ENCODE data around the gene MYPN. TPM values are rescaled to one million over a fixed set of nuclear protein-coding genes. Genes with fewer than 3 reads are reported as not detected.

Gene MYPN
- total RNA-seq, 8 experiments from 2014 or later: 0.09 to 0.28 (median 0.13) TPM; not detected in 3

DNA sequence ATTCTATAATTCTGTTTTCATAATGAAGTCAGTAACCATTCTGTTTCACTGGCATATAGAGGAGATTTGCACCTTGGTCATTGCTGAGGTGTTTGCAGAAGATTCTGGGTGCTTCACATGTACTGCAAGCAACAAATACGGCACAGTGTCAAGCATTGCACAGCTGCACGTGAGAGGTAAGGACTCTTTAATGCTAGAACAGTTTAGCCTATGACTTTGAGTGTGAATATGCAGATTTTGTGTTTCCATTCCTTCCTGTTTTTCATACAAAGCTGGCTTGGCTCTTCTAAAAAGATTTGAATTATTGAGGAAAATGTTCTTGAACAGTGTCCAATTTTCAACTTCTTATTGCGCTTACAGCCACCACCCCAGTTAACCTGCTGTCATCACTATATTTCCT is 56.4 kb downstream of the MYPN start:
- ATAC-seq (replicated peaks in 6 of 8): peak in 3 of 8 experiments; percentile 77 to 80 (median 79)
- Histone ChIP-seq H3K27ac (no peak overlapping the region), H3K4me1 (replicated peaks in 1 of 2) (no peaks in the 10 kb centered on the region), H3K4me3 (no peak overlapping the region)
- WGBS, 10 experiments: 0 to 100% (median 83%) methylated on average over 1 to 3 of the region's 3 CpGs
- in situ Hi-C loops (cut with MboI; ENCODE audit: low pct_unique_long_range_greater_than_20kb in 2 of 9, low sequenced_read_pairs in 9 of 9, unreplicated experiment in 9 of 9): loop anchor here in 2 of 9 experiments (25.0 kb wide), 1 partner anchor 303 kb away; no protein-coding TSS in a partner anchor

DNA sequence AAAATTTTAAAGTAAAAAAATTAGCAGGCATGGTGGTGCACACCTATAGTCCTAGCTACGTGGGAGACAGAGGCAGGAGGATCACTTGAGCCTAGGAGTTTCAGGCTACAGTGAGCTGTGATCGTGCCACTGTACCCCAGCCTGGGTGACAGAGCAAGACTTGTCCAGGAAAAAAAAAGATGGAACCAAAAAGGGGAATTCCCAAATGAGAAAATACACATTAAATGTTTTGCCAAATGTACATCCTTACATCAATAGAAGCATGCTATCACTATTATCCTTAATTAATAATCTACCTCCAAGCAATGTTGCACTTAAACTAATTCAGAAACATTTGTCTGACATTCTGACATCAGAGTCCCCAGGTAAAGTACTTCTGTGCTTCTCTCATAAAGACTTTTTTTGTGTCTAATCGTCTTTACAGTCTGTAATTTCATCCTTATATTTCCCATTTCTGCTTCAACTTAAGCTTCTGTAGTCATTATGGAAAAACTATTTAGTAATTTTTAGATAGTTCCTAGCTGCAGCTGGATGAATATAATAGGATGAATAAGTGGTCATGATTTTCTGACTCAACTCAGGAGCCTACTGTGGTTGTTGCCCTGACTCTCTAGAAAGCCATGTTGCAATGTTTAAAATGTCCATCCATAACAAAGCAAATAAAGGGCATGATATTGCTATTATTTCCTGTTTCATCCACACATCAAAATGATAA is 57.7 kb downstream of the MYPN start:
- Histone ChIP-seq H3K27ac (no peak overlapping the region), H3K4me1 (replicated peaks in 1 of 2) (no peaks in the 10 kb centered on the region), H3K4me3 (no peak overlapping the region)
- in situ Hi-C loops (cut with MboI; ENCODE audit: low pct_unique_long_range_greater_than_20kb in 2 of 9, low sequenced_read_pairs in 9 of 9, unreplicated experiment in 9 of 9): loop anchor here in 2 of 9 experiments (25.0 kb wide), 1 partner anchor 305 kb away; no protein-coding TSS in a partner anchor
- no peak for ATAC-seq (replicated peaks in 6 of 8)
- 50 to 96% (median 75%) methylated on average over 1 to 3 of the region's 3 CpGs; no CpG with 5 or more reads in 1 of the 10 experiments for WGBS, 10 experiments

DNA sequence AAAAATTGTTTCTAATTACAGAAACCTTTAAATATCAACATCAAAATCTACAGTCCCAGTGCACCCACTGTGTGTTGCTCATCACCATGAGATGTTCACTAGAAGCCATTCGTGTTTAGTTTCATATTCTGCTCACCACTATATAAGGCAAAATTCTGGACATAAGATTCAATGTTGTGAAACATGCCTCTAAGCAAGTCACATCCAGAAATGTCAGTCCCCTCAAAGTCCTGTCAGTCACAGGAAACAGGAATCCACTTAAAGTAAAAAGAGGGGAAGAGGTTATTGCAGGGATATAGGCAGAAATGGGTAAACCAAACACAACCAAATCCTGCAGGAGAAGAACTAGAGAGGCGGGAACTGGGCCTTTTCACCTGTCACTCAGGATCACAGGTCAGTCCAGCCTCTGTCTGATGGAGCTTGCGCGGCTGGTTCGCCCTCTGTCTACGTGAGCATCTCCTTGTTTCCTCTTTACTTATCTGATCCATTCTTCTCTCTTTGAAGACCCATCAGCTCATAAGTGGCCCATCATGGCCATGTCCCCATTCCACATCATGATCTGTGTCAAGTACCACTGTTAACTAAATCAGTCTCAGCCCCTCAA is 58.4 kb downstream of the MYPN start:
- 72 to 100% (median 94%) methylated on average over 2 to 6 of the region's 6 CpGs; no CpG with 5 or more reads in 2 of the 10 experiments for WGBS, 10 experiments
- no peak overlapping the region for H3K4me3 ChIP-seq
- in situ Hi-C loops (cut with MboI; ENCODE audit: low pct_unique_long_range_greater_than_20kb in 2 of 9, low sequenced_read_pairs in 9 of 9, unreplicated experiment in 9 of 9): loop anchor here in 2 of 9 experiments (25.0 kb wide), 1 partner anchor 305 kb away; no protein-coding TSS in a partner anchor
- ATAC-seq (replicated peaks in 6 of 8): no peak
- H3K4me1 ChIP-seq (replicated peaks in 1 of 2): no peaks in the 10 kb centered on the region
- H3K27ac ChIP-seq: no peak overlapping the region

DNA sequence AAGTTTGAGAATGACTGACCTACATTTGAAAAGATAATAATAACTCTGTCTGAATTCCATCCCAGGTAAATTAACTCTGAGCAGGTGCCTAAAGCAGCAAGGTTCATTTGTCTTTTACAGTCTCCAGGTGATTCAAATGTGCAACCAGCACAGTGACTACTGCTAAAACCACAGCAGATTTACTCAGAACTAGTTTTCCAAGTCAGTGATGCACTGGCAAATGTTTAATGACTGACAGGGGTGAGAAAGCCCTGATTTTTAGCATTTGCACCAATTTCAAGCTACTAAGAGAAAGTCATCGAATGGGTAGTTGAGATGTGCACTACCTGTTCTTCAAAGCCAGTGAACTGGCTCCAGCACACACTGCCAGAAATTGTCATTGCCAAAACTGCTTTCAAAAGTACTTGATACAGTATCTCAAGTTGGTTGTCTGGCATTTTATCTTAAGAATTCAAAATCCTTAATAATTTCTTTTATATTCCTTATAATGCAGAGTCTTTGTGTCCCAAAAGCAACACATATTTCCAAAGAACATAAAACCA is 62.3 kb downstream of the MYPN start:
- Histone ChIP-seq H3K4me3 (no peak overlapping the region), H3K4me1 (replicated peaks in 1 of 2) (no peaks in the 10 kb centered on the region), H3K27ac (no peak overlapping the region)
- 40 to 100% (median 100%) methylated on average over 1 of the region's 1 CpG; no CpG with 5 or more reads in 5 of the 10 experiments for WGBS, 10 experiments
- ATAC-seq (replicated peaks in 6 of 8): no peak
- in situ Hi-C loops (cut with MboI; ENCODE audit: low pct_unique_long_range_greater_than_20kb in 2 of 9, low sequenced_read_pairs in 9 of 9, unreplicated experiment in 9 of 9): loop anchor here in 2 of 9 experiments (25.0 kb wide), 1 partner anchor 309 kb away; no protein-coding TSS in a partner anchor

DNA sequence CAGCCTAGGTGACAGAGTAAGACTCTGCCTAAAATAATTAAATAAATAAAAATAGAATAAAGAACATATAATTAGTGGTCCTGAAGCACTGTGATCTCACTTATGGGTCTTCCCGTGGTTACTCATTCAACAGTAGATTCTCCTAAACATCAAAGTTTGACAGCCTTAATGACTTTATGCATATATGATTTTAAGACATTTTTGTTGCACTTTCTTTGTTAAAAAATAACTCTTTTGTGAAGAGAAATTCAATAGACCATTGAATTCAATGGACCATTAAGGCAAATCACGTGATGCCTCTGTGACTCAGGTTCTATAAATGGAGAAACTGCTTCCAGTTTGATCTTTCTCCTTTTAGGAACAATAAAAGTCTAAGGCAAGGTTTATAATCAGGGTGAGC is 63.0 kb downstream of the MYPN start:
- no peaks in the 10 kb centered on the region for H3K4me1 ChIP-seq (replicated peaks in 1 of 2)
- no peak for ATAC-seq (replicated peaks in 6 of 8)
- H3K4me3 ChIP-seq: no peak overlapping the region
- WGBS, 10 experiments: 25 to 100% (median 86%) methylated on average over 1 to 2 of the region's 2 CpGs
- no peak overlapping the region for H3K27ac ChIP-seq
- in situ Hi-C loops (cut with MboI; ENCODE audit: low pct_unique_long_range_greater_than_20kb in 2 of 9, low sequenced_read_pairs in 9 of 9, unreplicated experiment in 9 of 9): loop anchor here in 2 of 9 experiments (25.0 kb wide), 1 partner anchor 310 kb away; no protein-coding TSS in a partner anchor

GRCh38 chr10:68175949-68176348 is 66.7 kb downstream of the MYPN start:
- in situ Hi-C loops (cut with MboI; ENCODE audit: low pct_unique_long_range_greater_than_20kb in 2 of 9, low sequenced_read_pairs in 9 of 9, unreplicated experiment in 9 of 9): loop anchor here in 1 of 9 experiments (25.0 kb wide), 1 partner anchor 89 kb away; the partner anchor contains the start of gene HERC4
- Histone ChIP-seq H3K27ac (no peak overlapping the region), H3K4me1 (replicated peaks in 1 of 2) (no peaks in the 10 kb centered on the region), H3K4me3 (no peak overlapping the region)
- no peak for ATAC-seq (replicated peaks in 6 of 8)
- WGBS, 10 experiments: 14 to 100% (median 75%) methylated on average over 1 of the region's 1 CpG; no CpG with 5 or more reads in 2 of the 10 experiments

DNA sequence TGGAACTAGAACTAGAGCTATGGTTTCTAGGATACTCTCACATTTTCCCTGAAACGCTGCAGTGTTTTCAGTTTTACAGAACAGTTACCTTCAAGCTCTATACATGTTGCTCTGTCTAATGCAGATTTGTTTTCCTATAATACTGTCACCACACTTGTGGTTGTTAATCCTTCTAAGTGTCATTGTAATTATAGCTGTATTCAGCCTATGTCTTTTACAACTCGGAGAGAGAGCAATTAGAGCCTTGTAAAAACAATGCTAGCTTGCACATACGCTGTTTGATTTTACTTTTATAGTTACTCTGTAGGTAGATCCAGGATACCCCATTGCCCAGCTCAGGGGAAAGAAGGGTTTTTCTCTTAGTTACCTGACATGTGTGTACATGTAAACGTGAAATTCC is 67.5 kb downstream of the MYPN start:
- no peaks in the 10 kb centered on the region for H3K4me1 ChIP-seq (replicated peaks in 1 of 2)
- WGBS, 10 experiments: 50 to 100% (median 64%) methylated on average over 1 to 4 of the region's 4 CpGs; no CpG with 5 or more reads in 1 of the 10 experiments
- H3K4me3 ChIP-seq: no peak overlapping the region
- in situ Hi-C loops (cut with MboI; ENCODE audit: low pct_unique_long_range_greater_than_20kb in 2 of 9, low sequenced_read_pairs in 9 of 9, unreplicated experiment in 9 of 9): loop anchor here in 1 of 9 experiments (25.0 kb wide), 1 partner anchor 89 kb away; the partner anchor contains the start of gene HERC4
- no peak for ATAC-seq (replicated peaks in 6 of 8)
- H3K27ac ChIP-seq: no peak overlapping the region

DNA sequence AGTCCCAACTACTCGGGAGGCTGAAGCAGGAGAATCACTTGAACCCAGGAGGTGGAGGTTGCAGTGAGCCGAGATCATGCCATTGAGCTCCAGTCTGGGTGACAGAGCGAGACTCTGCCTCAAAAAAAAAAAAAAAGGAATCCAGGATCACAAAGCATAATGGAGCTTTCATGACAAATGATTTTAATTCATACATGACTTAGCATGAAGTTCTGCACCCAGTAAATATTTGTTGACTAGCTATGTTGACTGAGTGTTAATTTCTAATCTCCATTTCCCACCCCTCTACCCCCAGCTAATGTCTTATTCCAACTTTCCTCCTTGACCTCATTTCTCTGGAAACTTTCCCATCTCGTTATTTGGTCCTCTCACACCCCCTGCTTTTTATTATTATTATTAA is 69.3 kb downstream of the MYPN start:
- ATAC-seq (replicated peaks in 6 of 8): no peak
- no peak overlapping the region for H3K4me3 ChIP-seq
- no peaks in the 10 kb centered on the region for H3K4me1 ChIP-seq (replicated peaks in 1 of 2)
- 45 to 92% (median 67%) methylated on average over 1 to 4 of the region's 4 CpGs; no CpG with 5 or more reads in 1 of the 10 experiments for WGBS, 10 experiments
- H3K27ac ChIP-seq: no peak overlapping the region
- in situ Hi-C loops (cut with MboI; ENCODE audit: low pct_unique_long_range_greater_than_20kb in 2 of 9, low sequenced_read_pairs in 9 of 9, unreplicated experiment in 9 of 9): loop anchor here in 1 of 9 experiments (25.0 kb wide), 1 partner anchor 91 kb away; the partner anchor contains the start of gene HERC4

DNA sequence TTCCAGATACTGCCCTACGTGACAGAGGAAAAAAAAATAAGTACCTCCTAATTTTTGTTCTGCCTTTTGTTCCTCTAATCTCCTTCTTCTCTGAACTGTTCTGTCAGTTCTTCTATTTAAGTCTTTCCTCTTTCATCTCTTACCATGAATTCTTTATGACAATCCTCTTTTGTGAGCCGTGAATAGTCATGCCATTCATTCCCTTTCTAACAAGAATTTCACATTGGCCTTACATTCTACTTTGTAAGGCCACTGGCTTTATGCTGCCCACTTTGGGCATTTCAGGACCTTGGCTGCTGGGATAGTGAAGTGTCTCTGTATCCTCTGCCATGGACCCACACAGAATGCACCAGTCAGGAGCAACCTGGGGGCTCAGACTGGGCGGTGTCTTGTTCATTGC is 69.7 kb downstream of the MYPN start:
- ATAC-seq (replicated peaks in 6 of 8): no peak
- in situ Hi-C loops (cut with MboI; ENCODE audit: low pct_unique_long_range_greater_than_20kb in 2 of 9, low sequenced_read_pairs in 9 of 9, unreplicated experiment in 9 of 9): loop anchor here in 1 of 9 experiments (25.0 kb wide), 1 partner anchor 92 kb away; the partner anchor contains the start of gene HERC4
- no peaks in the 10 kb centered on the region for H3K4me1 ChIP-seq (replicated peaks in 1 of 2)
- no peak overlapping the region for H3K4me3 ChIP-seq
- WGBS, 10 experiments: 35 to 87% (median 79%) methylated on average over 1 to 3 of the region's 3 CpGs; no CpG with 5 or more reads in 1 of the 10 experiments
- no peak overlapping the region for H3K27ac ChIP-seq

- H3K27ac ChIP-seq: no peak overlapping the region
- in situ Hi-C loops (cut with MboI; ENCODE audit: low pct_unique_long_range_greater_than_20kb in 2 of 9, low sequenced_read_pairs in 9 of 9, unreplicated experiment in 9 of 9): loop anchor here in 1 of 9 experiments (25.0 kb wide), 1 partner anchor 93 kb away; the partner anchor contains the start of gene HERC4
- ATAC-seq (replicated peaks in 6 of 8): no peak
- H3K4me1 ChIP-seq (replicated peaks in 1 of 2): peaks cover 0 to 3% of the 10 kb centered on the region in 2 donors
- no peak overlapping the region for H3K4me3 ChIP-seq
- WGBS, 10 experiments: 80 to 100% (median 100%) methylated on average over 1 to 3 of the region's 3 CpGs; no CpG with 5 or more reads in 2 of the 10 experiments
Measured at GRCh38 chr10:68180490-68180889, 71.2 kb downstream of the MYPN start.

DNA sequence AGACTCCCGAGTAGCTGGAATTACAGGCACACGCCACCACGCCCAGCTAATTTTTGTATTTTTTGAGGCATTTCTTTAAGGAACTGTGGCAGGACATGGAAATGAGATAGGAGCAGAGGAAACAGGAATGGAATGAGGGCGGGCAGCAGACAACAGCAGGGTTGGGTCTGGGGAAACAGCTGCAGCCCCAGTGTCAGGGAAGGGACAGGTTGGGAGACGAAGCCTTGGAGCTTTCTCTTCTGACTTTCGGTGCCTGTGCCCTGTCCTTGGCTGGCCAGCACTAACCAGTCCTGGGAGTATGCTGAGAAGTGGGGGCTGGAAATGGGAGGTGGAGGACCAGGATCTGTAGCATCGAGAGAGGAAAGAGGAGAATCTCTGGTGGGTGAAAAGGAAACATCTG is 75.3 kb downstream of the MYPN start:
- in situ Hi-C loops (cut with MboI; ENCODE audit: low pct_unique_long_range_greater_than_20kb in 2 of 9, low sequenced_read_pairs in 9 of 9, unreplicated experiment in 9 of 9): loop anchor here in 1 of 9 experiments (25.0 kb wide), 1 partner anchor 97 kb away; the partner anchor contains the start of gene HERC4
- 20 to 93% (median 78%) methylated on average over 3 to 7 of the region's 7 CpGs; no CpG with 5 or more reads in 3 of the 10 experiments for WGBS, 10 experiments
- ATAC-seq (replicated peaks in 6 of 8): peak in 2 of 8 experiments; percentile 24 to 75
- Histone ChIP-seq H3K27ac (no peak overlapping the region), H3K4me1 (replicated peaks in 1 of 2) (peaks cover 0 to 3% of the 10 kb centered on the region in 2 donors), H3K4me3 (no peak overlapping the region)

- Histone ChIP-seq H3K4me1 (replicated peaks in 1 of 2) (peaks cover 0 to 3% of the 10 kb centered on the region in 2 donors), H3K27ac (no peak overlapping the region), H3K4me3 (no peak overlapping the region)
- 0 to 100% (median 79%) methylated on average over 1 to 2 of the region's 2 CpGs; no CpG with 5 or more reads in 2 of the 10 experiments for WGBS, 10 experiments
- in situ Hi-C loops (cut with MboI; ENCODE audit: low pct_unique_long_range_greater_than_20kb in 2 of 9, low sequenced_read_pairs in 9 of 9, unreplicated experiment in 9 of 9): loop anchor here in 1 of 9 experiments (25.0 kb wide), 1 partner anchor 98 kb away; the partner anchor contains the start of gene HERC4
- ATAC-seq (replicated peaks in 6 of 8): no peak
Measured at GRCh38 chr10:68185085-68185484, 75.8 kb downstream of the MYPN start.
